AG09319 (cell line): ENCODE results near the gene ERVMER34-1.

ENCODE experiments used
- DNase-seq: peaks from one replicate; pipeline ENCODE4 v3.0.0-alpha.2; 2010; ENCODE audit warnings: low read depth; ENCODE audit errors: extremely low read depth
- TF ChIP-seq, protein P1 (sequence below): IDR thresholded peaks from 2 replicates; pipeline ENCODE4 v1.5.1; 2011; ENCODE audit warnings: low read depth, mild to moderate bottlenecking, inconsistent platforms, low read length, moderate library complexity

Gene ERVMER34-1

GRCh38 chr4:52748432-52748831 lies 2.8 kb downstream of the ERVMER34-1 start:
- DNase-seq = no peak
- TF ChIP-seq, protein P1, sequence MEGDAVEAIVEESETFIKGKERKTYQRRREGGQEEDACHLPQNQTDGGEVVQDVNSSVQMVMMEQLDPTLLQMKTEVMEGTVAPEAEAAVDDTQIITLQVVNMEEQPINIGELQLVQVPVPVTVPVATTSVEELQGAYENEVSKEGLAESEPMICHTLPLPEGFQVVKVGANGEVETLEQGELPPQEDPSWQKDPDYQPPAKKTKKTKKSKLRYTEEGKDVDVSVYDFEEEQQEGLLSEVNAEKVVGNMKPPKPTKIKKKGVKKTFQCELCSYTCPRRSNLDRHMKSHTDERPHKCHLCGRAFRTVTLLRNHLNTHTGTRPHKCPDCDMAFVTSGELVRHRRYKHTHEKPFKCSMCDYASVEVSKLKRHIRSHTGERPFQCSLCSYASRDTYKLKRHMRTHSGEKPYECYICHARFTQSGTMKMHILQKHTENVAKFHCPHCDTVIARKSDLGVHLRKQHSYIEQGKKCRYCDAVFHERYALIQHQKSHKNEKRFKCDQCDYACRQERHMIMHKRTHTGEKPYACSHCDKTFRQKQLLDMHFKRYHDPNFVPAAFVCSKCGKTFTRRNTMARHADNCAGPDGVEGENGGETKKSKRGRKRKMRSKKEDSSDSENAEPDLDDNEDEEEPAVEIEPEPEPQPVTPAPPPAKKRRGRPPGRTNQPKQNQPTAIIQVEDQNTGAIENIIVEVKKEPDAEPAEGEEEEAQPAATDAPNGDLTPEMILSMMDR = no peak

GRCh38 chr4:52744588-52744987 lies 6.6 kb downstream of the ERVMER34-1 start:
- no peak for DNase-seq
- TF ChIP-seq, protein P1 = no peak

GRCh38 chr4:52743444-52744019 lies 7.7 kb downstream of the ERVMER34-1 start:
- no peak for DNase-seq
- TF ChIP-seq, protein P1 = no peak

DNA sequence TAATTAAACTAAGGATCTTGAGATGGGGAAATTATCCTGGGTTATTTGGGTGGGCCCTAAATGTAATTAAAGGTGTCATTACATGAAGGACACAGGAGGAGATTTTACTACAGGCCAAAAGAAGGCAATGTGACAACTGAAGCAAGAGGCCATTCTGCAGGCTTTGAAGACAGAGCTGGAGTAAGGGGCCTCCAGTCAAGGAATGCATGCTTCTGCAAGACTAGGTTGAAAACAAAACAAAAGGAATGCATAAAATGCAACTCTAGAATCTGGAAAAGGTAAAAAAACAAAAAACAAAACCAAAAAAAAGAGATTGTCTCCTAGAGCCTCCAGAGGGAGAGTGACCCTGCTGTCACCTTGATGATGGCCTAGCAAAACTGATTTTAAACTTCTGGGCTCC lies 21.6 kb downstream of the ERVMER34-1 start:
- DNase-seq = no peak
- TF ChIP-seq, protein P1 = no peak

DNA sequence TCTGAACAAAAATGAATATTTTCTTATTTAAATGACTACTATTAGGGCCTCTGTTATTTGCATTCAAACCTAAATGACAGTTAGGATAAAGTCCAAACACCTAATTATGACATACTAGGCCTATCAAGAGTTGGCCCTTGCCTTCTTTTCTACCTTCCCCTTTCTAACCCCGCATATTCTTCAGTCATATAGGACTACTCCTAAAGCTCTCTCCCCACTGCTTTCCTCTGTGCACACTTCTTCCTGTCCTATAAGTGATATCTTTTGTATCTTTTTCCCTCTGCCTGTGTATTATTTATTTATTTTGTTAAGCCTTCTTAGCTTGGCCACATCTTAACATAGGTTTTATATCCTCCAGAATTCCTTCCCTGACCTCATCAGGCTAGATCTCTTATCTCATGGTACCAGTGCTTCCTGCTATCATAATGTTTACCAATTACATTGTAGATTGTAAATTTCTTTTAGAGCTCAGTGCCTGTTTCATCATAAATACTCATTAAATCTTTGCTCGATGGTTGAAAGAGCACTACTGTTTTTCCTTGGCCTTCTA lies 22.5 kb downstream of the ERVMER34-1 start:
- TF ChIP-seq, protein P1 = no peak
- DNase-seq = no peak

- TF ChIP-seq, protein P1 = no peak
- no peak for DNase-seq
These were observed 24.2 kb downstream of the ERVMER34-1 start for GRCh38 chr4:52726826-52727580.
